Choroid plexus epithelial cell (primary cell): ENCODE results near the gene TAF1B.
A peak's percentile ranks its signal among the peaks of the same experiment; 100 is the strongest.

Source experiments
- DNase-seq: peaks from one replicate; pipeline ENCODE4 v3.0.0-alpha.2; 2010; ENCODE audit warnings: low read depth
- H3K4me3 ChIP-seq: 2 replicates; pipeline ENCODE4 v1.5.1; 2011; ENCODE audit warnings: low read depth, mild to moderate bottlenecking, control low read depth, low read length, moderate library complexity
- TF ChIP-seq, protein P1 (sequence below): conservative IDR thresholded peaks from 2 replicates; pipeline ENCODE4 v1.5.1; 2011; ENCODE audit warnings: low read depth, mild to moderate bottlenecking, control low read depth, inconsistent platforms, low read length, moderate library complexity

TAF1B gene

GRCh38 chr2:9967053-9967775 lies 123.9 kb downstream of the TAF1B start:
- no peak overlapping the region for H3K4me3 ChIP-seq
- DNase-seq = no peak
- TF ChIP-seq, protein P1, sequence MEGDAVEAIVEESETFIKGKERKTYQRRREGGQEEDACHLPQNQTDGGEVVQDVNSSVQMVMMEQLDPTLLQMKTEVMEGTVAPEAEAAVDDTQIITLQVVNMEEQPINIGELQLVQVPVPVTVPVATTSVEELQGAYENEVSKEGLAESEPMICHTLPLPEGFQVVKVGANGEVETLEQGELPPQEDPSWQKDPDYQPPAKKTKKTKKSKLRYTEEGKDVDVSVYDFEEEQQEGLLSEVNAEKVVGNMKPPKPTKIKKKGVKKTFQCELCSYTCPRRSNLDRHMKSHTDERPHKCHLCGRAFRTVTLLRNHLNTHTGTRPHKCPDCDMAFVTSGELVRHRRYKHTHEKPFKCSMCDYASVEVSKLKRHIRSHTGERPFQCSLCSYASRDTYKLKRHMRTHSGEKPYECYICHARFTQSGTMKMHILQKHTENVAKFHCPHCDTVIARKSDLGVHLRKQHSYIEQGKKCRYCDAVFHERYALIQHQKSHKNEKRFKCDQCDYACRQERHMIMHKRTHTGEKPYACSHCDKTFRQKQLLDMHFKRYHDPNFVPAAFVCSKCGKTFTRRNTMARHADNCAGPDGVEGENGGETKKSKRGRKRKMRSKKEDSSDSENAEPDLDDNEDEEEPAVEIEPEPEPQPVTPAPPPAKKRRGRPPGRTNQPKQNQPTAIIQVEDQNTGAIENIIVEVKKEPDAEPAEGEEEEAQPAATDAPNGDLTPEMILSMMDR = no peak

DNA sequence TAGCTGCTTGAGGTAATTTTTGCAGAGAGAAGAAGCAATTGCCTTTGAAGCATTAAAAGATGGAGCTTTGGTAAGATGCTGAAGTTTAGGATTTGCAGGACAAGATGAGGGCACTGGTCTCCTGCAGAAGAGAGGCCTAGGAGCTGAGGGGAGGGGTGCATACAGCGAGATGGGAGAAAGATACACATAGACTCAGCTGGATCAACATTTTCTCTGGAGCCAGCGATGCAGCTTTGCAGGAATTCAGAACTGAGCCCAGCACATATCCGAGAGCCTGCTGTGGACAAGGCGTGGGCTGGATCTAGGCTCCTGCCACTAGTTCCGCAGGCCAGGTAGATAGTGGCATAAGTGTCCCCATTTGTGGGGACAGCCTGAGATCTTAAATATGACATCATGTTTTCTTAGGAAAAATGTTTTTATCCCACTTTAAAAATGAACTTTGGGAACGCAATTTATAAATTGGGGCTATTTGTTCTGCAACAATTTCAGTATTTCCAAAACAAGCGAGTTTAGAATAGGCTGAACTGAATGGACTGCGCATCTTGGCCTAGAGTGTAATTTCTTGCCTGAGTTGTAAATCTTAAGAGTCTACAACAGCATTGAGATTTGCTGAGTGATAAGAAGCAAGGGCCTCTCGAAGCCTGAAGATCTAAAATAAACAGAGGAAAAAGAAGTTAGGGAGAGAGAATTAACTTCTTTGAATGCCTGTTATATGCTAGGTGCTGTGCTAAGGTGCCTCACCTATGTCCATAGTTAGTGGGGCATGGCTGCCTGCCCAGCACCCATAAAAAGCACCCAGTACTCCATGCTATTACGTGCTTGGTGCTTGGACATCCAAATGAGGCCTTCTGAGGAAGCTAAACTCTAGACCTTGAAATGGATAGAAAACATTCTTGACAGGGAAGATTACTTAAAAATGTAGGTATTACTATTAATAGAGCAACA lies 125.6 kb downstream of the TAF1B start:
- no peak for DNase-seq
- H3K4me3 ChIP-seq = no peak overlapping the region
- TF ChIP-seq, protein P1 = no peak

DNA sequence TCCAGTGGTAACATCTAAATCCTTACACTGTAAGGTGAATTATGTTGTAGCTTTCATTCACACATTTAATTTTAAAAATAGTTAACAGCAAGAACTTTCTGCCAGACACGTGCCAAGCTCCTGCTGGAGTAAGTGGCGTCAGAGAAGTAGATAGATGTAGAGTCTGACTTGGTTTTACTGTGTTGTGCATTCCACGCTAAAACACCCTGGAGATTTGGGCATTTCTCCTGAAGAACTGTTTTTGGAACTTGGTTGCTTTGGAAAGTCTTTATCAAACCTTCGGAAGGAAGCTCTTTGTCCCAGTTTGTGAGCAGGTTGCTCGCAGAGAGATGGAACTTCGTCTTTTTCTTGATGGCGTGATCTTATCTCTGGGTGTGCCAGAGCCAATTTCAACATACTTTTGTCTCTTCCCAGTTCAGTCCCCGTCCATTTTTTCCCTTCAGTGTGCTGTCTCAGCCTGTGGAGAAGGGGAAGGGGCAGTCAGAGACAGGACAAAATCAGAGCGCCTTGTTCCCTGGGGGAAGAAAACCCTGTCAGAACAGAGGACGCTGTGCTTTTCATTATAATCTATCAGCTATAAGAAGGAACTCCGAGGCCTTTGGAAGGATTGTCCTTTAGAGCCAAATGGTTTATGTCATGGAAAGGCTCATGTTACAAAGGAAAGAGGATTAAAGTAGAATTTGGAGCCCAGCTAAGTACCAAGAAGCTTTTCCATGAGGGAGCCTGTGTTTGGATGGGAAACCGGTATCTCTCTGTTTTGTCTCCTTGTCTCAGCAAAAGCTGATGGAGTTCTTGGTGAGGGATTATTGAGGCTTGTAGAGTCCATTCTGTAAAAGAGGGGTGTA lies 127.1 kb downstream of the TAF1B start:
- no peak for DNase-seq
- no peak overlapping the region for H3K4me3 ChIP-seq
- TF ChIP-seq, protein P1 = no peak

GRCh38 chr2:9971105-9971818 lies 128.0 kb downstream of the TAF1B start:
- H3K4me3 ChIP-seq = no peak overlapping the region
- peak; percentile 41 for DNase-seq
- TF ChIP-seq, protein P1 = no peak

DNA sequence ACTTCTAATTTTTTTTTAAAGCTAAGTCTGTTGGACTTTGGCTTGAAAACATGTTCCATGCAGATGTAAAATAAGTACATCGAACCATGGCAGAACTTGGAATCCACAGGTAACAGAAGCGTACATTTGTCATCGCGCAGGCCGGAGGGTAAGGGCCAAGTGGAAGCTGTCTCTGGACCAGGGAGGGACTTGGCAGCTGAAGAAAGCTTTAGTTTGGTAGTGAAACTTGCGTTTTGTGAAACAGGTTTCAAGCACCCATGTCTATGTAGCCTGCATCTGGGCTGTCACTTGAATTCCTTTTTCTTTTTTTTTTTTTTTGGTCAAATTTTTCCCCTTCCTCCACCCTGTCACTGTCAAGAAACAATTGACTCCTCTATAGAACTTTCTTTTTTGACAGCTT lies 128.6 kb downstream of the TAF1B start:
- TF ChIP-seq, protein P1 = no peak
- DNase-seq = no peak
- no peak overlapping the region for H3K4me3 ChIP-seq
